ENCODE measurements around the gene DLG2. TPM values are rescaled to one million over a fixed set of nuclear protein-coding genes. Genes with fewer than 3 reads are reported as not detected.

DLG2 gene
- total RNA-seq, 2 experiments from 2014 or later: 6.9 to 8.2 TPM

DNA sequence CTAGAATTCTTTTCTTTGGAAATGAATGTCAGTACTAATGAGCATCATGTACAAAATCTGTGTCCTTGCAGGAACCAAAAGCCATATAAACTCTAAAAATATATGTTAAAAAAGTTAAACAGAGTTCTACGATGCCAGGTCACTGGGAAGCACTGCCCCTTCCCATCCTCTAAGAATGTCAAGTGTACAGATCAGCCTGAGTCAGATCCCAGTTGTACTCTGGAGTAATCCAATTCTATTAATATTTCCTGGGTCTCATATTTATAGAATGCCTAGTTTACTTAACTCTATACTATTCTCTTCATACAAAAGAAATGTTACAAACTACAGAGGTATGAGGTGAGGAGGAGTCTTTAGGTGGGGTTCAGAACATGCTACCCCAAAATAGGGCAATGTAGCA, 460.1 kb downstream of the DLG2 start:
- H3K36me3 ChIP-seq (ENCODE audit: insufficient read depth, low read length): no peaks in the 10 kb centered on the region
- no peaks in the 10 kb centered on the region for H4K20me1 ChIP-seq (ENCODE audit: insufficient read depth, low read length)
- no TSS peak for BruUV-seq (replicated peaks)
- no peak overlapping the region for H3K4me2 ChIP-seq (ENCODE audit: low read length)
- no peaks in the 10 kb centered on the region for H3K79me2 ChIP-seq (ENCODE audit: insufficient read depth, low read depth, low read length)
- H2AFZ ChIP-seq (ENCODE audit: low read length): no peak overlapping the region
- no peak overlapping the region for H3K27ac ChIP-seq (ENCODE audit: low read depth, low read length, poor library complexity, severe bottlenecking)
- CTCF ChIA-PET (ENCODE audit: unreplicated experiment): no interaction called here
- H3K9me2 ChIP-seq (ENCODE audit: insufficient read depth, low read length): no peaks in the 10 kb centered on the region
- no peaks in the 10 kb centered on the region for H3K4me1 ChIP-seq (ENCODE audit: insufficient read depth, low read length, poor library complexity, severe bottlenecking)
- TF ChIP-seq, protein P1, sequence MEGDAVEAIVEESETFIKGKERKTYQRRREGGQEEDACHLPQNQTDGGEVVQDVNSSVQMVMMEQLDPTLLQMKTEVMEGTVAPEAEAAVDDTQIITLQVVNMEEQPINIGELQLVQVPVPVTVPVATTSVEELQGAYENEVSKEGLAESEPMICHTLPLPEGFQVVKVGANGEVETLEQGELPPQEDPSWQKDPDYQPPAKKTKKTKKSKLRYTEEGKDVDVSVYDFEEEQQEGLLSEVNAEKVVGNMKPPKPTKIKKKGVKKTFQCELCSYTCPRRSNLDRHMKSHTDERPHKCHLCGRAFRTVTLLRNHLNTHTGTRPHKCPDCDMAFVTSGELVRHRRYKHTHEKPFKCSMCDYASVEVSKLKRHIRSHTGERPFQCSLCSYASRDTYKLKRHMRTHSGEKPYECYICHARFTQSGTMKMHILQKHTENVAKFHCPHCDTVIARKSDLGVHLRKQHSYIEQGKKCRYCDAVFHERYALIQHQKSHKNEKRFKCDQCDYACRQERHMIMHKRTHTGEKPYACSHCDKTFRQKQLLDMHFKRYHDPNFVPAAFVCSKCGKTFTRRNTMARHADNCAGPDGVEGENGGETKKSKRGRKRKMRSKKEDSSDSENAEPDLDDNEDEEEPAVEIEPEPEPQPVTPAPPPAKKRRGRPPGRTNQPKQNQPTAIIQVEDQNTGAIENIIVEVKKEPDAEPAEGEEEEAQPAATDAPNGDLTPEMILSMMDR (conservative IDR thresholded peaks at IDR 0.05; ENCODE audit: low read length): no peak
- TF ChIP-seq EZH2phosphoT487 (IDR thresholded peaks at IDR 0.05; ENCODE audit: borderline replicate concordance, low read depth, low read length): no peak
- intact Hi-C loops (cut with micrococcal nuclease; ENCODE audit: unreplicated experiment): loop anchor here (5.0 kb wide), 1 partner anchor 385 kb away; no protein-coding TSS in a partner anchor
- POLR2A ChIA-PET: no interaction called here
- H3K4me3 ChIP-seq (ENCODE audit: low read depth, low read length, poor library complexity, severe bottlenecking): no peak overlapping the region
- no peaks in the 10 kb centered on the region for H3K9me3 ChIP-seq (ENCODE audit: low read length)
- DNase-seq (ENCODE audit: low spot score): no peak

DNA sequence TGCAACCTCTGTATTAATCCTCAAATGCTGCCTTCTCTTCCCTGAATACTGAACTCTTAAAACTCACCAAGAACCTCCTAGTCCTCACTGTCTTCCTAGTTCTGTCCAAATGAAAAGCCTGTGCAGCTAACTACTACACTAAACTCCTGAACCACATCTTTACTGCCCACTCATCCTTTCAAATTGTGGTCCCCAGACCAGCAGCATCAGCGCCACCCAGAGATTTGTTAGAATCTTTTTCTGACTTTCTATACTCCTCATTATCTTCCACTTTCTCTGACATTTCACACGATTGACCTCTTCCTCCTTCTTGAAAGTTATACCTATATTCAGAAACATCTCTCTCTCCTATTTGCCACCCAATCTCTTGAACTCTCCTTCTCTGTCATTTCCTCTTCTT, 461.3 kb downstream of the DLG2 start:
- H3K9me3 ChIP-seq (ENCODE audit: low read length): no peaks in the 10 kb centered on the region

DNA sequence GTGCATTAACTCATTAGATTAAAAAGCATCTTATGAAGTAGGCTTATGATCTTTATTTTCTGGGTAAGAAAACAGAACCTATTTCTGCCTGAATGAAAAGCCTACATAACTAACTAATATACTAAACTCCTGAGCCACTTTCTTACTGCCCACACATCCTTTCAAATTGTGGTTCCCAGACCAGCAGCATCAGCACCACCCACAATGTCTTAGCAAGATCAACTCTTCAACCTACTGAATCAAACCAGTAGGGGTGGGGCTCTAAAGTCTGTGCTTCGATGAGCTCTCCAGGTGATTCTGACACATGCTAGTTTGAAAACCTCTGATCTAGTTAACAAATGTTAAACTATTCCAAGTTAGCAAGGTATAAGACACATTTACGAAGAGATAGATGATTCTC, 462.4 kb downstream of the DLG2 start:
- Histone ChIP-seq H2AFZ (ENCODE audit: low read length) (no peak overlapping the region), H3K27ac (ENCODE audit: low read depth, low read length, poor library complexity, severe bottlenecking) (no peak overlapping the region), H3K4me3 (ENCODE audit: low read depth, low read length, poor library complexity, severe bottlenecking) (no peak overlapping the region), H4K20me1 (ENCODE audit: insufficient read depth, low read length) (no peaks in the 10 kb centered on the region), H3K9me3 (ENCODE audit: low read length) (no peaks in the 10 kb centered on the region), H3K4me2 (ENCODE audit: low read length) (no peak overlapping the region), H3K36me3 (ENCODE audit: insufficient read depth, low read length) (no peaks in the 10 kb centered on the region), H3K79me2 (ENCODE audit: insufficient read depth, low read depth, low read length) (no peaks in the 10 kb centered on the region), H3K9me2 (ENCODE audit: insufficient read depth, low read length) (no peaks in the 10 kb centered on the region), H3K4me1 (ENCODE audit: insufficient read depth, low read length, poor library complexity, severe bottlenecking) (no peaks in the 10 kb centered on the region)
- TF ChIP-seq EZH2phosphoT487 (IDR thresholded peaks at IDR 0.05; ENCODE audit: borderline replicate concordance, low read depth, low read length): no peak
- TF ChIP-seq, protein P1 (conservative IDR thresholded peaks at IDR 0.05; ENCODE audit: low read length): no peak
- ChIA-PET CTCF (ENCODE audit: unreplicated experiment) (no interaction called here), POLR2A (interaction anchor here (0.7 to 1.4 kb wide), 6 partner anchors 9 to 138 kb away, joined by 3 to 4 read pairs (median 4); no protein-coding TSS in a partner anchor)
- no TSS peak for BruUV-seq (replicated peaks)
- intact Hi-C loops (cut with micrococcal nuclease; ENCODE audit: unreplicated experiment): loop anchor here (5.0 kb wide), 1 partner anchor 382 kb away; no protein-coding TSS in a partner anchor
- DNase-seq (ENCODE audit: low spot score): no peak

More for the DNA sequence above, 461.3 kb downstream of the DLG2 start:
- H2AFZ ChIP-seq (ENCODE audit: low read length): no peak overlapping the region
- BruUV-seq (replicated peaks): no TSS peak
- no peaks in the 10 kb centered on the region for H3K36me3 ChIP-seq (ENCODE audit: insufficient read depth, low read length)
- DNase-seq (ENCODE audit: low spot score): no peak
- no peaks in the 10 kb centered on the region for H4K20me1 ChIP-seq (ENCODE audit: insufficient read depth, low read length)
- TF ChIP-seq EZH2phosphoT487 (IDR thresholded peaks at IDR 0.05; ENCODE audit: borderline replicate concordance, low read depth, low read length): no peak
- TF ChIP-seq, protein P1 (conservative IDR thresholded peaks at IDR 0.05; ENCODE audit: low read length): peak; percentile 40
- no peaks in the 10 kb centered on the region for H3K79me2 ChIP-seq (ENCODE audit: insufficient read depth, low read depth, low read length)
- no peak overlapping the region for H3K4me3 ChIP-seq (ENCODE audit: low read depth, low read length, poor library complexity, severe bottlenecking)
- no peaks in the 10 kb centered on the region for H3K9me2 ChIP-seq (ENCODE audit: insufficient read depth, low read length)
- intact Hi-C loops (cut with micrococcal nuclease; ENCODE audit: unreplicated experiment): loop anchor here (5.0 kb wide), 1 partner anchor 384 kb away; no protein-coding TSS in a partner anchor
- ChIA-PET CTCF (ENCODE audit: unreplicated experiment) (no interaction called here), POLR2A (interaction anchor here (0.5 to 1.4 kb wide), 5 partner anchors 12 to 1124 kb away, joined by 3 to 5 read pairs (median 4); no protein-coding TSS in a partner anchor)
- no peak overlapping the region for H3K27ac ChIP-seq (ENCODE audit: low read depth, low read length, poor library complexity, severe bottlenecking)
- no peak overlapping the region for H3K4me2 ChIP-seq (ENCODE audit: low read length)
- no peaks in the 10 kb centered on the region for H3K4me1 ChIP-seq (ENCODE audit: insufficient read depth, low read length, poor library complexity, severe bottlenecking)
